ENCODE data around the gene LDLRAD4.

Gene LDLRAD4

GRCh38 chr18:13582178-13582670, 363.7 kb downstream of the LDLRAD4 start:
- no peak overlapping the region for H2BK120ac ChIP-seq (ENCODE audit: low read depth, low read length)
- H3K4me3 ChIP-seq (ENCODE audit: insufficient read depth in 1 of 2, low read depth in 1 of 2, low read length in 2 of 2) = no peak overlapping the region
- H3K23ac ChIP-seq (ENCODE audit: low read length in 2 of 2) = no peak overlapping the region
- no peak overlapping the region for H3K4ac ChIP-seq (ENCODE audit: low read depth in 1 of 2, low read length in 2 of 2)
- H4K91ac ChIP-seq (ENCODE audit: low read length) = no peak overlapping the region
- H3K9me3 ChIP-seq (ENCODE audit: control insufficient read depth, low read length) = no peaks in the 10 kb centered on the region
- no peaks in the 10 kb centered on the region for H3K4me1 ChIP-seq (ENCODE audit: control insufficient read depth, insufficient read depth, low read depth, low read length)
- WGBS = 84% methylated on average over 9 of the region's 9 CpGs
- no peak overlapping the region for H3K9ac ChIP-seq (ENCODE audit: low read length)
- no peak overlapping the region for H3K4me2 ChIP-seq (ENCODE audit: low read length, poor library complexity, severe bottlenecking)
- H2BK5ac ChIP-seq (ENCODE audit: low read depth, low read length, poor library complexity, severe bottlenecking) = no peak overlapping the region
- no peaks in the 10 kb centered on the region for H3K79me1 ChIP-seq (replicated peaks; ENCODE audit: low read length, poor library complexity, severe bottlenecking)
- H2AFZ ChIP-seq (ENCODE audit: low read depth, low read length) = no peak overlapping the region
- H3K18ac ChIP-seq (ENCODE audit: low read depth in 1 of 2, low read length in 2 of 2) = no peak overlapping the region
- no peak overlapping the region for H3K27ac ChIP-seq (ENCODE audit: low read length, poor library complexity, severe bottlenecking)
- no peak overlapping the region for H3K14ac ChIP-seq (ENCODE audit: low read length in 2 of 2)
- H4K8ac ChIP-seq (ENCODE audit: low read length) = no peak overlapping the region
- no peak overlapping the region for H2BK15ac ChIP-seq (ENCODE audit: low read depth, poor library complexity, severe bottlenecking)
- no peaks in the 10 kb centered on the region for H3K27me3 ChIP-seq (ENCODE audit: control insufficient read depth in 1 of 2, insufficient read depth in 1 of 2, low read length in 2 of 2)
- H2BK12ac ChIP-seq (ENCODE audit: low read length in 2 of 2) = no peak overlapping the region
- no peak overlapping the region for H2AK5ac ChIP-seq (ENCODE audit: low read length, severe bottlenecking)
- H3K36me3 ChIP-seq (ENCODE audit: control insufficient read depth in 1 of 2, insufficient read depth in 2 of 2, low read depth in 1 of 2, low read length in 2 of 2) = no peaks in the 10 kb centered on the region
- no peak for DNase-seq

- no peak overlapping the region for H3K14ac ChIP-seq (ENCODE audit: low read length in 2 of 2)
- H3K27me3 ChIP-seq (ENCODE audit: control insufficient read depth in 1 of 2, insufficient read depth in 1 of 2, low read length in 2 of 2) = no peaks in the 10 kb centered on the region
- no peaks in the 10 kb centered on the region for H3K4me1 ChIP-seq (ENCODE audit: control insufficient read depth, insufficient read depth, low read depth, low read length)
- no peak overlapping the region for H2BK15ac ChIP-seq (ENCODE audit: low read depth, poor library complexity, severe bottlenecking)
- no peak overlapping the region for H3K9ac ChIP-seq (ENCODE audit: low read length)
- H4K8ac ChIP-seq (ENCODE audit: low read length) = no peak overlapping the region
- H3K4me2 ChIP-seq (ENCODE audit: low read length, poor library complexity, severe bottlenecking) = no peak overlapping the region
- no peaks in the 10 kb centered on the region for H3K79me1 ChIP-seq (replicated peaks; ENCODE audit: low read length, poor library complexity, severe bottlenecking)
- no peak overlapping the region for H2BK12ac ChIP-seq (ENCODE audit: low read length in 2 of 2)
- 88% methylated on average over 26 of the region's 27 CpGs for WGBS
- H3K23ac ChIP-seq (ENCODE audit: low read length in 2 of 2) = no peak overlapping the region
- H3K36me3 ChIP-seq (ENCODE audit: control insufficient read depth in 1 of 2, insufficient read depth in 2 of 2, low read depth in 1 of 2, low read length in 2 of 2) = no peaks in the 10 kb centered on the region
- H2BK5ac ChIP-seq (ENCODE audit: low read depth, low read length, poor library complexity, severe bottlenecking) = no peak overlapping the region
- no peak overlapping the region for H3K27ac ChIP-seq (ENCODE audit: low read length, poor library complexity, severe bottlenecking)
- no peak overlapping the region for H2BK120ac ChIP-seq (ENCODE audit: low read depth, low read length)
- no peak overlapping the region for H3K18ac ChIP-seq (ENCODE audit: low read depth in 1 of 2, low read length in 2 of 2)
- no peak for DNase-seq
- H2AFZ ChIP-seq (ENCODE audit: low read depth, low read length) = no peak overlapping the region
- no peak overlapping the region for H4K91ac ChIP-seq (ENCODE audit: low read length)
- no peaks in the 10 kb centered on the region for H3K9me3 ChIP-seq (ENCODE audit: control insufficient read depth, low read length)
- H2AK5ac ChIP-seq (ENCODE audit: low read length, severe bottlenecking) = no peak overlapping the region
- no peak overlapping the region for H3K4ac ChIP-seq (ENCODE audit: low read depth in 1 of 2, low read length in 2 of 2)
- H3K4me3 ChIP-seq (ENCODE audit: insufficient read depth in 1 of 2, low read depth in 1 of 2, low read length in 2 of 2) = no peak overlapping the region
Measured at GRCh38 chr18:13583576-13584550, 365.3 kb downstream of the LDLRAD4 start.

GRCh38 chr18:13584825-13585224, 366.3 kb downstream of the LDLRAD4 start:
- Histone ChIP-seq H4K91ac (ENCODE audit: low read length) (no peak overlapping the region), H2BK12ac (ENCODE audit: low read length in 2 of 2) (no peak overlapping the region), H2BK5ac (ENCODE audit: low read depth, low read length, poor library complexity, severe bottlenecking) (no peak overlapping the region), H3K27me3 (ENCODE audit: control insufficient read depth in 1 of 2, insufficient read depth in 1 of 2, low read length in 2 of 2) (no peaks in the 10 kb centered on the region), H3K27ac (ENCODE audit: low read length, poor library complexity, severe bottlenecking) (no peak overlapping the region), H3K4me1 (ENCODE audit: control insufficient read depth, insufficient read depth, low read depth, low read length) (no peaks in the 10 kb centered on the region), H3K23ac (ENCODE audit: low read length in 2 of 2) (no peak overlapping the region), H2AK5ac (ENCODE audit: low read length, severe bottlenecking) (no peak overlapping the region), H3K14ac (ENCODE audit: low read length in 2 of 2) (no peak overlapping the region), H3K36me3 (ENCODE audit: control insufficient read depth in 1 of 2, insufficient read depth in 2 of 2, low read depth in 1 of 2, low read length in 2 of 2) (no peaks in the 10 kb centered on the region), H4K8ac (ENCODE audit: low read length) (no peak overlapping the region), H2BK120ac (ENCODE audit: low read depth, low read length) (no peak overlapping the region), H3K4me3 (ENCODE audit: insufficient read depth in 1 of 2, low read depth in 1 of 2, low read length in 2 of 2) (no peak overlapping the region), H3K9me3 (ENCODE audit: control insufficient read depth, low read length) (no peaks in the 10 kb centered on the region), H3K79me1 (replicated peaks; ENCODE audit: low read length, poor library complexity, severe bottlenecking) (no peaks in the 10 kb centered on the region), H3K4me2 (ENCODE audit: low read length, poor library complexity, severe bottlenecking) (no peak overlapping the region), H3K9ac (ENCODE audit: low read length) (no peak overlapping the region), H3K4ac (ENCODE audit: low read depth in 1 of 2, low read length in 2 of 2) (no peak overlapping the region), H2AFZ (ENCODE audit: low read depth, low read length) (no peak overlapping the region), H3K18ac (ENCODE audit: low read depth in 1 of 2, low read length in 2 of 2) (no peak overlapping the region), H2BK15ac (ENCODE audit: low read depth, poor library complexity, severe bottlenecking) (no peak overlapping the region)
- DNase-seq = no peak
- WGBS = 71% methylated on average over 11 of the region's 11 CpGs

GRCh38 chr18:13585379-13586153, 367.0 kb downstream of the LDLRAD4 start:
- Histone ChIP-seq H4K8ac (ENCODE audit: low read length) (no peak overlapping the region), H2BK5ac (ENCODE audit: low read depth, low read length, poor library complexity, severe bottlenecking) (no peak overlapping the region), H2BK12ac (ENCODE audit: low read length in 2 of 2) (no peak overlapping the region), H3K18ac (ENCODE audit: low read depth in 1 of 2, low read length in 2 of 2) (no peak overlapping the region), H3K4me1 (ENCODE audit: control insufficient read depth, insufficient read depth, low read depth, low read length) (no peaks in the 10 kb centered on the region), H3K9me3 (ENCODE audit: control insufficient read depth, low read length) (no peaks in the 10 kb centered on the region), H4K91ac (ENCODE audit: low read length) (no peak overlapping the region), H3K79me1 (replicated peaks; ENCODE audit: low read length, poor library complexity, severe bottlenecking) (no peaks in the 10 kb centered on the region), H3K14ac (ENCODE audit: low read length in 2 of 2) (no peak overlapping the region), H3K9ac (ENCODE audit: low read length) (no peak overlapping the region), H3K27me3 (ENCODE audit: control insufficient read depth in 1 of 2, insufficient read depth in 1 of 2, low read length in 2 of 2) (no peaks in the 10 kb centered on the region), H3K27ac (ENCODE audit: low read length, poor library complexity, severe bottlenecking) (no peak overlapping the region), H3K4me3 (ENCODE audit: insufficient read depth in 1 of 2, low read depth in 1 of 2, low read length in 2 of 2) (no peak overlapping the region), H3K4ac (ENCODE audit: low read depth in 1 of 2, low read length in 2 of 2) (no peak overlapping the region), H3K23ac (ENCODE audit: low read length in 2 of 2) (no peak overlapping the region), H3K36me3 (ENCODE audit: control insufficient read depth in 1 of 2, insufficient read depth in 2 of 2, low read depth in 1 of 2, low read length in 2 of 2) (no peaks in the 10 kb centered on the region), H2BK120ac (ENCODE audit: low read depth, low read length) (no peak overlapping the region), H2AFZ (ENCODE audit: low read depth, low read length) (no peak overlapping the region), H2AK5ac (ENCODE audit: low read length, severe bottlenecking) (no peak overlapping the region), H3K4me2 (ENCODE audit: low read length, poor library complexity, severe bottlenecking) (no peak overlapping the region), H2BK15ac (ENCODE audit: low read depth, poor library complexity, severe bottlenecking) (no peak overlapping the region)
- WGBS = 37% methylated on average over 3 of the region's 4 CpGs
- no peak for DNase-seq

Data from mesenchymal stem cell (in vitro differentiated cells and primary cell).